Measurements from ENCODE around the gene CHRM5. TPM values are rescaled to one million over a fixed set of nuclear protein-coding genes. Genes with fewer than 3 reads are reported as not detected.
"Not testable (repeated sequence)": the region's sequence is repeated elsewhere in the genome, so short reads cannot be mapped to it uniquely, and the experiment has no call there.

The CHRM5 gene
- total and polyA plus RNA-seq, 2 donors = 0.16 TPM; not detected in 1

DNA sequence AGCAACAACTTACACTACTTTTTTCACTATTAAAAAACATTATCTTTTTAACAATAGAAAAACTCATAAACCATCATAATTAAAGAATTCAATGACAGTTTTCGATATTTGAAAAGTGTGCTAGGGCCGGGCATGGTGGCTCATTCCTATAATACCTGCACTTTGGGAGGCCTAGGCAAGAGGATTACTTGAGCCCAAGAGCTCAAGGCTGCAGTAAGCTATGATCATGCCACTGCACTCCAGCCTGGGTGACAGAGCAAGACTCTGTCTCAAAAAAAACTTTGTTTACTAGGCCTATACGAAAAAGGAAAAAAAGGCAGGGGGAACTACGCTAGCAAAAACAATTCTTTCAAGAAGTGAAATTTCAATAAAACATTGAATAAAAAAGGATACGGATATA lies 42.6 kb downstream of the CHRM5 start:
- Histone ChIP-seq H3K36me3 (ENCODE audit: control insufficient read depth in 2 of 2, insufficient read depth in 2 of 2, low read length in 1 of 2) (no peaks in the 10 kb centered on the region), H3K9me3 (ENCODE audit: control insufficient read depth in 2 of 2, insufficient read depth in 1 of 2, low read length in 1 of 2) (no peaks in the 10 kb centered on the region), H3K4me1 (ENCODE audit: control insufficient read depth in 2 of 2, insufficient read depth in 2 of 2, low read length in 2 of 2) (no peaks in the 10 kb centered on the region), H3K27ac (ENCODE audit: low read depth in 1 of 2, low read length in 1 of 2) (no peak overlapping the region), H3K27me3 (ENCODE audit: control insufficient read depth in 2 of 2, insufficient read depth in 1 of 2, low read length in 1 of 2) (no peaks in the 10 kb centered on the region), H3K4me3 (ENCODE audit: low read length in 2 of 2) (no peak overlapping the region)
- 96% methylated on average over 5 of the region's 5 CpGs for WGBS
- no peak for DNase-seq (ENCODE audit: low read depth in 6 of 9, low spot score in 9 of 9)

DNA sequence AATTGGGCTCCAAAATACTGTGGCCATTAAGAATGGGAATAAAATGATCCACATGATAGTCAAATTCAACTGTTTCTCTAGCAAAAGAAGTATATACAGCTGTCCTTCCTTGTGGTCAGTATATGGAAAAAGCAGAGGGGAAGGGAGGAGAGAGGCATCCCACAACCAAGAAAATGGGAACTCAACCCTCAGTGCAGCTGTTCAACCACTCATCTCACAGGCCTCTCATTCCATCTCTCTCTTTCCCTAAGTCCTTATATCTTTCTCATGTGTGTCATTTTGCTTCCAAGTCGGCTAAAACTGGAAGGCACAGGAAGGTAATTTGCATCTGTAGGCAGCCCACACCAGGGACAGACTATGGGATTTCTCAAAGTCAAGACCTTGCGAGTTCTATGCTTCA lies 43.2 kb downstream of the CHRM5 start:
- Histone ChIP-seq H3K27me3 (ENCODE audit: control insufficient read depth in 2 of 2, insufficient read depth in 1 of 2, low read length in 1 of 2) (no peaks in the 10 kb centered on the region), H3K4me1 (ENCODE audit: control insufficient read depth in 2 of 2, insufficient read depth in 2 of 2, low read length in 2 of 2) (no peaks in the 10 kb centered on the region), H3K4me3 (ENCODE audit: low read length in 2 of 2) (no peak overlapping the region), H3K27ac (ENCODE audit: low read depth in 1 of 2, low read length in 1 of 2) (no peak overlapping the region), H3K9me3 (ENCODE audit: control insufficient read depth in 2 of 2, insufficient read depth in 1 of 2, low read length in 1 of 2) (no peaks in the 10 kb centered on the region), H3K36me3 (ENCODE audit: control insufficient read depth in 2 of 2, insufficient read depth in 2 of 2, low read length in 1 of 2) (no peaks in the 10 kb centered on the region)
- DNase-seq (ENCODE audit: low read depth in 6 of 9, low spot score in 9 of 9) = no peak
- WGBS = 93% methylated on average over 2 of the region's 2 CpGs

DNA sequence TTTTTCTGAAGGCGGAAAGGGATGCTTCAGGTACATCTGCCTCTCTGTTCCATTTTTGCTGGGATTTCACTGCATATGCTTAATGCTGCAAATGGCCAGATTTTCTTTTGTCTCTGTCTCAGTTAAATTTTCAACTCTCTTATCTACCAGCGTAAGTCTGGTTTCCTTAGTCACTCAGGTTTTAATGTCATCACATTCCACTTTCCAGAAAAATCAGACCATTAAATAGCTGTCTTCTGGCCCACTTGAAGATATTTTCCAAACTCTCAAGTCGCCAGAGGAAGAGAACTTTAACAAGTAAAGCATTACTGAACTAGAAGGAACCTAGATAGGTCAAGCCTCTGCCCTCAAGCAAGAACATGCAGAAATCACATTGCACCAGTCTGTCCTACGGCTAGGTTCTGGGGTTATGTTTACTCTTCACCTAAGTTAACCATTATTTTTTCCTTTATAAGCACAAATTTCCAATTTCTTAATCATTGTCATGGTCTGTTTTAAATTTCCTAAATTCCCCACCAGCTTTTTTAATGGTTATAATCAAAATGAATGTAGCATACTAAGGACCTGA lies 44.2 kb downstream of the CHRM5 start:
- Histone ChIP-seq H3K4me3 (ENCODE audit: low read length in 2 of 2) (no peak overlapping the region), H3K27ac (ENCODE audit: low read depth in 1 of 2, low read length in 1 of 2) (no peak overlapping the region), H3K4me1 (ENCODE audit: control insufficient read depth in 2 of 2, insufficient read depth in 2 of 2, low read length in 2 of 2) (no peaks in the 10 kb centered on the region), H3K36me3 (ENCODE audit: control insufficient read depth in 2 of 2, insufficient read depth in 2 of 2, low read length in 1 of 2) (no peaks in the 10 kb centered on the region), H3K27me3 (ENCODE audit: control insufficient read depth in 2 of 2, insufficient read depth in 1 of 2, low read length in 1 of 2) (no peaks in the 10 kb centered on the region), H3K9me3 (ENCODE audit: control insufficient read depth in 2 of 2, insufficient read depth in 1 of 2, low read length in 1 of 2) (no peaks in the 10 kb centered on the region)
- no peak for DNase-seq (ENCODE audit: low read depth in 6 of 9, low spot score in 9 of 9)
- WGBS = 98% methylated on average over 4 of the region's 4 CpGs

DNA sequence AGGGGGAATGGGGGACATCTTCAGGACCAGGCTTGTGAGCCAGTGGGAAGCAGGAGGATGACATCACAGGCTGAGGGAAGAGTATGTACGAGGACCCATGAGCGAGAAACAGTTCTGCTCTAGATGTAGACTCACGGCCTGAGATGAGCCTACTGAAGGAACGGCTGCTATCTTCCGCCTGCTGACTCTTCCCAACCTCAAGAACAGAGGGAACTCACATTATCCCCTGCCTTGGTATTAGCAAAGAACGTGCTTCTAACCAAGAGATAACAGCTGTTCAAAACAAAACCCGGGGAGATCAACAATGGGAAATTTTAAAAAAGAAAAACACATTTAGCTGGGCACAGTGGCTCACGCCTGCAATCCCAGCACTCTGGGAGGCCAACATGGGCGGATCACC lies 45.4 kb downstream of the CHRM5 start:
- H3K27me3 ChIP-seq (ENCODE audit: control insufficient read depth in 2 of 2, insufficient read depth in 1 of 2, low read length in 1 of 2) = no peaks in the 10 kb centered on the region
- no peaks in the 10 kb centered on the region for H3K36me3 ChIP-seq (ENCODE audit: control insufficient read depth in 2 of 2, insufficient read depth in 2 of 2, low read length in 1 of 2)
- DNase-seq (ENCODE audit: low read depth in 6 of 9, low spot score in 9 of 9) = no peak
- no peaks in the 10 kb centered on the region for H3K9me3 ChIP-seq (ENCODE audit: control insufficient read depth in 2 of 2, insufficient read depth in 1 of 2, low read length in 1 of 2)
- H3K4me1 ChIP-seq (ENCODE audit: control insufficient read depth in 2 of 2, insufficient read depth in 2 of 2, low read length in 2 of 2) = no peaks in the 10 kb centered on the region
- 98% methylated on average over 9 of the region's 9 CpGs for WGBS
- no peak overlapping the region for H3K27ac ChIP-seq (ENCODE audit: low read depth in 1 of 2, low read length in 1 of 2)
- no peak overlapping the region for H3K4me3 ChIP-seq (ENCODE audit: low read length in 2 of 2)

DNA sequence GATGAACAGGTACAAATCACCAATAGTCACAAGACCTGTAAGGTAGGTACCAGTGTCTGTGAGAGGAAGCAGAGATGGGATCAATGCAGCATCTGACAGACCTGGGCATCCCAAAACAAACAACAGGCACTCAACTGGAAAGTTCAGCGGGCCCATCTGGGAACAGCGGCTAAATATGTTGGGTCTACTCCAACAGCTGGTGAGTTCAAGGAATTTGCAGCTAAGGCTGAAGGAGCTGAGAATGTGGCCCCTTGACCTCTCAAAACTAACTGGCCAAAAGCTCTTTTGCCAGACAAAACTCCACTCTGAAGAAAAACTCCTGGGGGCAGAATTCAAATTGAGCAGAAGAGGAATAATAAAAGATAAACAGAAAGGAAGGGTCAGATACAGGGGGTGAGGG lies 46.3 kb downstream of the CHRM5 start:
- no peak for DNase-seq (ENCODE audit: low read depth in 6 of 9, low spot score in 9 of 9)
- H3K27ac ChIP-seq (ENCODE audit: low read depth in 1 of 2, low read length in 1 of 2) = no peak overlapping the region
- WGBS = 100% methylated on average over 2 of the region's 2 CpGs
- H3K4me1 ChIP-seq (ENCODE audit: control insufficient read depth in 2 of 2, insufficient read depth in 2 of 2, low read length in 2 of 2) = no peaks in the 10 kb centered on the region
- no peaks in the 10 kb centered on the region for H3K36me3 ChIP-seq (ENCODE audit: control insufficient read depth in 2 of 2, insufficient read depth in 2 of 2, low read length in 1 of 2)
- no peak overlapping the region for H3K4me3 ChIP-seq (ENCODE audit: low read length in 2 of 2)
- no peaks in the 10 kb centered on the region for H3K27me3 ChIP-seq (ENCODE audit: control insufficient read depth in 2 of 2, insufficient read depth in 1 of 2, low read length in 1 of 2)
- H3K9me3 ChIP-seq (ENCODE audit: control insufficient read depth in 2 of 2, insufficient read depth in 1 of 2, low read length in 1 of 2) = no peaks in the 10 kb centered on the region

DNA sequence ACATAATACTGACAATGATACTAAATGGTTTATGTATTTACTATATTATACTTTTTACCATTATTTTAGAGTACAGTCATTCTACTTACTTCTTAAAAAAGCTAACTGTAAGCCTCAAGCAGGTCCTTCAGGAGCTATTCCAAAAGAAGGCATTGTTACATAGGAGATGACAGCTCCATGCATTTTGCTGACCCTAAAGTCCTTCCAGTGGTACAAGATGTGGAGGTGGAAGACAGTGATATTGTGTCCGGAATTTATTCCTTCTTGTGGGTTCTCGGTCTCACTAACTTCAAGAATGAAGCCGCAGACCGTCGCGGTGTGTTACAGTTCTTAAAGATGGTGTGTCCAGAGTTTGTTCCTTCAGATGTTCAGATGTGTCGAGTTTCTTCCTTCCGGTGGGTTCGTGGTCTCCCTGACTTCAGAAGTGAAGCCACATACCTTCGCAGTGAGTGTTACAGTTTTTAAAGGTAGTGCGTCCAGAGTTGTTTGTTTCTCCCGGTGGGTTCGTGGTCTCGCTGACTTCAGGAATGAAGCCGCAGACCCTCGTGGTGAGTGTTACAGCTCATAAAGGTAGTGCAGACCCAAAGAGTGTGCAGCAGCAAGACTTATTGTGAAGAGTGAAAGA lies 49.8 kb downstream of the CHRM5 start:
- 7% methylated on average over 16 of the region's 16 CpGs for WGBS
- peak in 2 of 9 donors; percentile 10 to 39 for DNase-seq (ENCODE audit: low read depth in 6 of 9, low spot score in 9 of 9)
- no peak overlapping the region for H3K27ac ChIP-seq (ENCODE audit: low read depth in 1 of 2, low read length in 1 of 2)

DNA sequence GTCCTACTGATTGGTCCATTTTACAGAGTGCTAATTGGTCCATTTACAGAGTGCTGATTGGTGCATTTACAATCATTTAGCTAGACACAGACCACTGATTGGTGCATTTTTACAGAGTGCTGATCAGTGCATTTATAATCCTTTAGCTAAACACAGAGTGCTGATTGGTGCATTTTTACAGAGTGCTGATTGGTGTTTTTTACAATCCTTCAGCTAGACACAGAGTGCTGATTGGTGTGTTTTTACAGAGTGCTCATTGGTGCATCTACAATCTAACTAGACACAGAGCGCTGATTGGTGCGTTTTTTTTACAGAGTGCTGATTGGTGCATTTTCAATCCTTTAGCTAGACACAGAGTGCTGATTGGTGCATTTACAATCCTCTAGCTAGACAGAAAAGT lies 50.4 kb downstream of the CHRM5 start:
- not testable (repeated sequence) for H3K36me3 ChIP-seq (ENCODE audit: control insufficient read depth in 2 of 2, insufficient read depth in 2 of 2, low read length in 1 of 2); DNase-seq (ENCODE audit: low read depth in 6 of 9, low spot score in 9 of 9); H3K4me1 ChIP-seq (ENCODE audit: control insufficient read depth in 2 of 2, insufficient read depth in 2 of 2, low read length in 2 of 2); H3K27ac ChIP-seq (ENCODE audit: low read depth in 1 of 2, low read length in 1 of 2); H3K9me3 ChIP-seq (ENCODE audit: control insufficient read depth in 2 of 2, insufficient read depth in 1 of 2, low read length in 1 of 2); H3K4me3 ChIP-seq (ENCODE audit: low read length in 2 of 2); H3K27me3 ChIP-seq (ENCODE audit: control insufficient read depth in 2 of 2, insufficient read depth in 1 of 2, low read length in 1 of 2)
- over 99% methylated on average over 2 of the region's 2 CpGs for WGBS

More for the DNA sequence above, 49.8 kb downstream of the CHRM5 start:
- no peaks in the 10 kb centered on the region for H3K36me3 ChIP-seq (ENCODE audit: control insufficient read depth in 2 of 2, insufficient read depth in 2 of 2, low read length in 1 of 2)
- H3K4me1 ChIP-seq (ENCODE audit: control insufficient read depth in 2 of 2, insufficient read depth in 2 of 2, low read length in 2 of 2) = no peaks in the 10 kb centered on the region
- no peak overlapping the region for H3K4me3 ChIP-seq (ENCODE audit: low read length in 2 of 2)
- H3K9me3 ChIP-seq (ENCODE audit: control insufficient read depth in 2 of 2, insufficient read depth in 1 of 2, low read length in 1 of 2) = no peaks in the 10 kb centered on the region
- H3K27me3 ChIP-seq (ENCODE audit: control insufficient read depth in 2 of 2, insufficient read depth in 1 of 2, low read length in 1 of 2) = no peaks in the 10 kb centered on the region

DNA sequence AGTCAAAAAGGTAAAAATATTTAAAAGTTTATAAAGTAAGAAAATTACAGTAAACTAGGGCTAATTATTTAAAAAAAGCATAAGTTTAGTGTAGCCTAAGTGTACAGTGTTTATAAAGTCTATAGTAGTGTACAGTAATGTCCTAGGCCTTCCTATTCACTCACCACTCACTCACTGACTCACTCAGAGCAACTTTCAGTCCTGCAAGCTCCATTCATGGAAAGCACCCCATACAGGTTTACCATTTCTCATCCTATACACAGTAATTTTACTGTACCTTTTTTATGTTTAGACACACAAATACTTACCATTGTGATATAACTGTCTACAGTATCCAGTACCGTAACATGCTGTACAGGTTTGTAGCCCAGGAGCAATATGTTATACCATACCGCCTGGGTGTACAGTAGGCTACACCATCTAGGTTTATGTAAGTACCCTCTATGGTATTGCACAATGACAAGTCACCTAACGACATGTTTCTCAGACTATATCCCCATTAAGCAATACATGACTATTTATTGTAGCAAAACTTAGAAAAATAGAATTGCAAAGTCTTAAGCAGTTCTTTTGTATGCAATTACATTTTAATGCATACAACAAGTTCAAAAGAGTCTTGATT lies 51.2 kb downstream of the CHRM5 start:
- H3K27ac ChIP-seq (ENCODE audit: low read depth in 1 of 2, low read length in 1 of 2) = no peak overlapping the region
- WGBS = over 99% methylated on average over 3 of the region's 3 CpGs
- no peaks in the 10 kb centered on the region for H3K9me3 ChIP-seq (ENCODE audit: control insufficient read depth in 2 of 2, insufficient read depth in 1 of 2, low read length in 1 of 2)
- no peaks in the 10 kb centered on the region for H3K27me3 ChIP-seq (ENCODE audit: control insufficient read depth in 2 of 2, insufficient read depth in 1 of 2, low read length in 1 of 2)
- DNase-seq (ENCODE audit: low read depth in 6 of 9, low spot score in 9 of 9) = no peak
- H3K4me1 ChIP-seq (ENCODE audit: control insufficient read depth in 2 of 2, insufficient read depth in 2 of 2, low read length in 2 of 2) = no peaks in the 10 kb centered on the region
- H3K4me3 ChIP-seq (ENCODE audit: low read length in 2 of 2) = no peak overlapping the region
- H3K36me3 ChIP-seq (ENCODE audit: control insufficient read depth in 2 of 2, insufficient read depth in 2 of 2, low read length in 1 of 2) = no peaks in the 10 kb centered on the region

DNA sequence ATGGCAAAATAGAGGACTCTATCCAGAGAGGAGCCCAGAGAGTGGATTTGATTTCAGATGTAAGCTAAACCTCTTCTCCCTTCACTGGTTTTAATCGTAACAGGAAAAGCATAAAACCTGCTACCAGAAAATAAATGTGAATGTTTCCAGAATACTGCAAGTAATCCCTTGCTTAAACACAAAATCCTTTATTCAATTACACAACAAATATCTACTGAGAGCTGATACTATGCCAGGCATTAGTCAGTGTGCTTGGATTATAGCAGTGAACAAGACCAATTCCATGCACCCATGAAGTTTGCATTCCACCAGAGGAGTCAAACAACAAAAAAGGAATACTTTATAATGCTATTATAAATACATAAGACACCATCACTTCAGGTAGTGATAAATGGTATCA lies 55.6 kb downstream of the CHRM5 start:
- Histone ChIP-seq H3K9me3 (ENCODE audit: control insufficient read depth in 2 of 2, insufficient read depth in 1 of 2, low read length in 1 of 2) (peaks cover 0 to 3% of the 10 kb centered on the region in 2 donors), H3K4me1 (ENCODE audit: control insufficient read depth in 2 of 2, insufficient read depth in 2 of 2, low read length in 2 of 2) (no peaks in the 10 kb centered on the region), H3K27ac (ENCODE audit: low read depth in 1 of 2, low read length in 1 of 2) (no peak overlapping the region), H3K36me3 (ENCODE audit: control insufficient read depth in 2 of 2, insufficient read depth in 2 of 2, low read length in 1 of 2) (no peaks in the 10 kb centered on the region), H3K27me3 (ENCODE audit: control insufficient read depth in 2 of 2, insufficient read depth in 1 of 2, low read length in 1 of 2) (no peaks in the 10 kb centered on the region), H3K4me3 (ENCODE audit: low read length in 2 of 2) (no peak overlapping the region)
- 98% methylated on average over 1 of the region's 1 CpG for WGBS
- no peak for DNase-seq (ENCODE audit: low read depth in 6 of 9, low spot score in 9 of 9)
